NCI-H748 (cell line): Measurements from ENCODE around the gene RAB36.

ENCODE experiments used
- DNase-seq: peaks from one replicate; lab custom pipeline; 2025; ENCODE audit not compliant: unreplicated experiment; lab: John Stamatoyannopoulos, UW

The RAB36 gene

GRCh38 chr22:23203452-23204124 is 58.3 kb downstream of the RAB36 start:
- DNase-seq, result no peak

- no peak for DNase-seq
Observed at GRCh38 chr22:23204125-23204488, 58.8 kb downstream of the RAB36 start.

- peak; percentile 26 for DNase-seq
Observed at GRCh38 chr22:23204541-23205157, 59.4 kb downstream of the RAB36 start.

- no peak for DNase-seq
Observed at GRCh38 chr22:23205339-23206049, 60.2 kb downstream of the RAB36 start.

GRCh38 chr22:23206915-23207314 is 61.6 kb downstream of the RAB36 start:
- no peak for DNase-seq

GRCh38 chr22:23207729-23208393 is 62.6 kb downstream of the RAB36 start:
- peak; percentile 89 for DNase-seq

- DNase-seq, result no peak
Observed at GRCh38 chr22:23210428-23211170, 65.3 kb downstream of the RAB36 start.

- DNase-seq, result no peak
Observed at GRCh38 chr22:23211622-23212021, 66.3 kb downstream of the RAB36 start.

GRCh38 chr22:23212061-23213021 is 67.1 kb downstream of the RAB36 start:
- DNase-seq, result peak; percentile 85

GRCh38 chr22:23213022-23213555 is 67.8 kb downstream of the RAB36 start:
- DNase-seq, result no peak

GRCh38 chr22:23213581-23214334 is 68.5 kb downstream of the RAB36 start:
- DNase-seq, result no peak
